Measurements from ENCODE around the gene OVCA2.

- TF ChIP-seq POLR2A (IDR thresholded peaks at IDR 0.05; ENCODE audit: low read depth, low read length) (no peak), POLR2AphosphoS5 (IDR thresholded peaks at IDR 0.05; ENCODE audit: low read depth, low read length) (no peak)
Observed at GRCh38 chr17:2092253-2092652, 50.4 kb downstream of the OVCA2 start.

All from GM12892 (cell line).